HEK293 (cell line): Measurements from ENCODE around the gene IGFBPL1.
"Not testable (repeated sequence)": the region's sequence is repeated elsewhere in the genome, so short reads cannot be mapped to it uniquely, and the experiment has no call there.

ENCODE experiments used
- CTCF ChIA-PET: fragments of 350-600 bp; formaldehyde crosslinking; extraction: SDS; loops from one replicate; lab custom pipeline; 2021; ENCODE audit warnings: antibody characterized with exemption; lab: Yijun Ruan, JAX
- POLR2A ChIA-PET: fragments of 300-600 bp; formaldehyde crosslinking; extraction: SDS; loops from one replicate; lab custom pipeline; 2020; ENCODE audit warnings: antibody characterized with exemption, inconsistent platforms; lab: Yijun Ruan, JAX
- H3K27ac ChIP-seq: fragments of 200-500 bp; sonication (Bioruptor generic); 2 replicates; pipeline ENCODE4 v1.5.1; 2014; ENCODE audit warnings: low read depth, low read length, control low read depth, inconsistent platforms; ENCODE audit errors: extremely low read depth
- H3K36me3 ChIP-seq, 2 experiments: fragments of 200-500 bp in 1 of 2; sonication (Bioruptor generic) in 1 of 2; 1 replicate in 1 of 2; 2 replicates in 1 of 2; pipeline ENCODE4 v1.5.1; 2014 to 2017; ENCODE audit warnings: inconsistent platforms in 2 of 2, low read length in 2 of 2; ENCODE audit not compliant: control insufficient read depth in 2 of 2, insufficient read depth in 1 of 2
- H3K4me1 ChIP-seq: fragments of 200-500 bp; sonication (Bioruptor generic); 2 replicates; pipeline ENCODE4 v1.5.1; 2014; ENCODE audit warnings: mild to moderate bottlenecking, low read length, inconsistent platforms; ENCODE audit not compliant: control insufficient read depth, insufficient read depth
- H3K4me3 ChIP-seq: 2 replicates; pipeline ENCODE4 v1.5.1; 2011; ENCODE audit warnings: low read depth, mild to moderate bottlenecking, control low read depth, low read length, moderate library complexity
- H3K9me3 ChIP-seq: fragments of 200-500 bp; sonication (Bioruptor generic); 2 replicates; pipeline ENCODE4 v1.5.1; 2014; ENCODE audit warnings: low read depth, low read length, inconsistent platforms; ENCODE audit not compliant: control insufficient read depth, insufficient read depth
- KLF16 ChIP-seq: fragments of 450-650 bp; formaldehyde crosslinking; IDR thresholded peaks from 2 replicates; pipeline ENCODE4 v1.5.1; 2017; ENCODE audit warnings: missing biosample characterization, missing genetic modification characterization
- MZF1 ChIP-seq: fragments of 450-650 bp; formaldehyde crosslinking; IDR thresholded peaks from 2 replicates; pipeline ENCODE4 v1.5.1; 2017; ENCODE audit warnings: missing biosample characterization, missing genetic modification characterization, borderline replicate concordance
- REPIN1 ChIP-seq: fragments of 450-650 bp; formaldehyde crosslinking; IDR thresholded peaks from 2 replicates; pipeline ENCODE4 v1.5.1; 2017; ENCODE audit warnings: missing biosample characterization, missing genetic modification characterization, low read depth
- SP3 ChIP-seq: fragments of 450-650 bp; formaldehyde crosslinking; IDR thresholded peaks from 2 replicates; pipeline ENCODE4 v1.5.1; 2016; ENCODE audit warnings: missing biosample characterization, missing genetic modification characterization
- ZBTB17 ChIP-seq: fragments of 450-650 bp; formaldehyde crosslinking; IDR thresholded peaks from 2 replicates; pipeline ENCODE4 v1.5.1; 2016; ENCODE audit warnings: missing biosample characterization, missing genetic modification characterization
- ZNF19 ChIP-seq: fragments of 450-650 bp; formaldehyde crosslinking; IDR thresholded peaks from 2 replicates; pipeline ENCODE4; 2016; ENCODE audit warnings: missing biosample characterization, missing genetic modification characterization, low read depth
- ZNF24 ChIP-seq: fragments of 450-650 bp; formaldehyde crosslinking; IDR thresholded peaks from 2 replicates; pipeline ENCODE4 v1.5.1; 2016; ENCODE audit warnings: missing biosample characterization, missing genetic modification characterization
- ZNF350 ChIP-seq: fragments of 450-650 bp; formaldehyde crosslinking; IDR thresholded peaks from 2 replicates; pipeline ENCODE4 v1.5.0; 2017; ENCODE audit warnings: missing biosample characterization, mild to moderate bottlenecking, missing genetic modification characterization
- ZNF404 ChIP-seq: fragments of 450-650 bp; formaldehyde crosslinking; IDR thresholded peaks from 2 replicates; pipeline ENCODE4 v1.5.1; 2017; ENCODE audit warnings: missing biosample characterization, missing genetic modification characterization
- ZNF433 ChIP-seq: fragments of 450-650 bp; formaldehyde crosslinking; IDR thresholded peaks from 2 replicates; pipeline ENCODE4 v1.5.1; 2016; ENCODE audit warnings: missing biosample characterization, missing genetic modification characterization, low read depth
- ZNF549 ChIP-seq: fragments of 450-650 bp; IDR thresholded peaks from 2 replicates; pipeline ENCODE4 v1.5.1; 2018; ENCODE audit warnings: missing biosample characterization, missing genetic modification characterization, mild to moderate bottlenecking, inconsistent platforms, moderate library complexity
- ZNF571 ChIP-seq: fragments of 450-650 bp; formaldehyde crosslinking; IDR thresholded peaks from 2 replicates; pipeline ENCODE4 v1.5.0; 2017; ENCODE audit warnings: missing biosample characterization, missing genetic modification characterization
- ZNF610 ChIP-seq: fragments of 450-650 bp; formaldehyde crosslinking; IDR thresholded peaks from 2 replicates; pipeline ENCODE4 v1.5.1; 2016; ENCODE audit warnings: missing biosample characterization, missing genetic modification characterization, borderline replicate concordance
- ZNF626 ChIP-seq: fragments of 450-650 bp; sonication (Bioruptor Pico); formaldehyde crosslinking; IDR thresholded peaks from 2 replicates; pipeline ENCODE4 v1.5.1; 2018; ENCODE audit warnings: missing biosample characterization, missing genetic modification characterization, inconsistent platforms
- ZNF629 ChIP-seq: fragments of 450-650 bp; formaldehyde crosslinking; IDR thresholded peaks from 2 replicates; pipeline ENCODE4 v1.5.1; 2017; ENCODE audit warnings: missing biosample characterization, missing genetic modification characterization
- ZNF785 ChIP-seq: fragments of 450-650 bp; formaldehyde crosslinking; IDR thresholded peaks from 2 replicates; pipeline ENCODE4 v1.5.1; 2016; ENCODE audit warnings: missing biosample characterization, missing genetic modification characterization
- ZNF792 ChIP-seq: fragments of 450-650 bp; formaldehyde crosslinking; IDR thresholded peaks from 2 replicates; pipeline ENCODE4 v1.5.1; 2016; ENCODE audit warnings: missing biosample characterization, missing genetic modification characterization
- TF ChIP-seq, protein P1 (sequence below): fragments of 450-650 bp; formaldehyde crosslinking; IDR thresholded peaks from 2 replicates; pipeline ENCODE4 v1.5.0; 2017; ENCODE audit warnings: missing biosample characterization, missing genetic modification characterization, borderline replicate concordance
- TF ChIP-seq, protein P2 (sequence below): fragments of 450-650 bp; formaldehyde crosslinking; IDR thresholded peaks from 2 replicates; pipeline ENCODE4 v1.5.1; 2016; ENCODE audit warnings: missing biosample characterization, missing genetic modification characterization
- TF ChIP-seq, protein P3 (sequence below): fragments of 450-650 bp; formaldehyde crosslinking; IDR thresholded peaks from 2 replicates; pipeline ENCODE4 v1.5.1; 2016; ENCODE audit warnings: missing biosample characterization, missing genetic modification characterization
- TF ChIP-seq, protein P4 (sequence below): fragments of 450-650 bp; formaldehyde crosslinking; IDR thresholded peaks from 2 replicates; pipeline ENCODE4 v1.5.1; 2016; ENCODE audit warnings: missing biosample characterization, missing genetic modification characterization, borderline replicate concordance

Gene IGFBPL1

DNA sequence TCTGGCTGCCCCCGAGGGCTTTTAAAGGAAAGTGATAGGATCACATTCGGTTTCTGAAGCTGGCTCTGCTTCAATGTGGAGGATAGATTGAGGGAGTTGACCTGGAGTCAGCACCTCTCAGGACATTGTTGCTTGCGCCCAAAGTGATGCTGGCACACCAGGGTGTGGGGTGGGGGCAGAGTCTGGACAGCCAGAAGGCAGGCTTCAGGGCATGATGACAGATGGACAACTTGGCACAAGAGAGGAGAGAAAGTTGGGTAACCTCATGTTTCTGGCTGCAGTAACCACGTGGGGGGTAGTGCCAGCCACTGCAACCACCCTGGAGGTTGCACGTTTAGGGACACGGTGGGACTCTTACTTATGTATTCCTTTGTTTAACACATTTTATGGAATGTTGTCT, 22.3 kb downstream of the IGFBPL1 start:
- TF ChIP-seq SP3, result no peak
- TF ChIP-seq ZNF404 (tag by site-specific recombination), result no peak
- TF ChIP-seq ZNF19 (tag by site-specific recombination), result no peak
- no peak for TF ChIP-seq ZNF626 (tag by site-specific recombination)
- TF ChIP-seq, protein P1, sequence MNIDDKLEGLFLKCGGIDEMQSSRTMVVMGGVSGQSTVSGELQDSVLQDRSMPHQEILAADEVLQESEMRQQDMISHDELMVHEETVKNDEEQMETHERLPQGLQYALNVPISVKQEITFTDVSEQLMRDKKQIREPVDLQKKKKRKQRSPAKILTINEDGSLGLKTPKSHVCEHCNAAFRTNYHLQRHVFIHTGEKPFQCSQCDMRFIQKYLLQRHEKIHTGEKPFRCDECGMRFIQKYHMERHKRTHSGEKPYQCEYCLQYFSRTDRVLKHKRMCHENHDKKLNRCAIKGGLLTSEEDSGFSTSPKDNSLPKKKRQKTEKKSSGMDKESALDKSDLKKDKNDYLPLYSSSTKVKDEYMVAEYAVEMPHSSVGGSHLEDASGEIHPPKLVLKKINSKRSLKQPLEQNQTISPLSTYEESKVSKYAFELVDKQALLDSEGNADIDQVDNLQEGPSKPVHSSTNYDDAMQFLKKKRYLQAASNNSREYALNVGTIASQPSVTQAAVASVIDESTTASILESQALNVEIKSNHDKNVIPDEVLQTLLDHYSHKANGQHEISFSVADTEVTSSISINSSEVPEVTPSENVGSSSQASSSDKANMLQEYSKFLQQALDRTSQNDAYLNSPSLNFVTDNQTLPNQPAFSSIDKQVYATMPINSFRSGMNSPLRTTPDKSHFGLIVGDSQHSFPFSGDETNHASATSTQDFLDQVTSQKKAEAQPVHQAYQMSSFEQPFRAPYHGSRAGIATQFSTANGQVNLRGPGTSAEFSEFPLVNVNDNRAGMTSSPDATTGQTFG (tag by site-specific recombination), result no peak
- TF ChIP-seq ZNF350 (tag by site-specific recombination), result no peak
- TF ChIP-seq ZNF792 (tag by site-specific recombination), result no peak
- no peak for TF ChIP-seq REPIN1 (tag by site-specific recombination)
- TF ChIP-seq, protein P2, sequence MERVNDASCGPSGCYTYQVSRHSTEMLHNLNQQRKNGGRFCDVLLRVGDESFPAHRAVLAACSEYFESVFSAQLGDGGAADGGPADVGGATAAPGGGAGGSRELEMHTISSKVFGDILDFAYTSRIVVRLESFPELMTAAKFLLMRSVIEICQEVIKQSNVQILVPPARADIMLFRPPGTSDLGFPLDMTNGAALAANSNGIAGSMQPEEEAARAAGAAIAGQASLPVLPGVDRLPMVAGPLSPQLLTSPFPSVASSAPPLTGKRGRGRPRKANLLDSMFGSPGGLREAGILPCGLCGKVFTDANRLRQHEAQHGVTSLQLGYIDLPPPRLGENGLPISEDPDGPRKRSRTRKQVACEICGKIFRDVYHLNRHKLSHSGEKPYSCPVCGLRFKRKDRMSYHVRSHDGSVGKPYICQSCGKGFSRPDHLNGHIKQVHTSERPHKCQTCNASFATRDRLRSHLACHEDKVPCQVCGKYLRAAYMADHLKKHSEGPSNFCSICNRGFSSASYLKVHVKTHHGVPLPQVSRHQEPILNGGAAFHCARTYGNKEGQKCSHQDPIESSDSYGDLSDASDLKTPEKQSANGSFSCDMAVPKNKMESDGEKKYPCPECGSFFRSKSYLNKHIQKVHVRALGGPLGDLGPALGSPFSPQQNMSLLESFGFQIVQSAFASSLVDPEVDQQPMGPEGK (tag by site-specific recombination), result no peak
- TF ChIP-seq ZNF785 (tag by site-specific recombination), result no peak
- TF ChIP-seq ZNF610 (tag by site-specific recombination), result no peak
- TF ChIP-seq, protein P3, sequence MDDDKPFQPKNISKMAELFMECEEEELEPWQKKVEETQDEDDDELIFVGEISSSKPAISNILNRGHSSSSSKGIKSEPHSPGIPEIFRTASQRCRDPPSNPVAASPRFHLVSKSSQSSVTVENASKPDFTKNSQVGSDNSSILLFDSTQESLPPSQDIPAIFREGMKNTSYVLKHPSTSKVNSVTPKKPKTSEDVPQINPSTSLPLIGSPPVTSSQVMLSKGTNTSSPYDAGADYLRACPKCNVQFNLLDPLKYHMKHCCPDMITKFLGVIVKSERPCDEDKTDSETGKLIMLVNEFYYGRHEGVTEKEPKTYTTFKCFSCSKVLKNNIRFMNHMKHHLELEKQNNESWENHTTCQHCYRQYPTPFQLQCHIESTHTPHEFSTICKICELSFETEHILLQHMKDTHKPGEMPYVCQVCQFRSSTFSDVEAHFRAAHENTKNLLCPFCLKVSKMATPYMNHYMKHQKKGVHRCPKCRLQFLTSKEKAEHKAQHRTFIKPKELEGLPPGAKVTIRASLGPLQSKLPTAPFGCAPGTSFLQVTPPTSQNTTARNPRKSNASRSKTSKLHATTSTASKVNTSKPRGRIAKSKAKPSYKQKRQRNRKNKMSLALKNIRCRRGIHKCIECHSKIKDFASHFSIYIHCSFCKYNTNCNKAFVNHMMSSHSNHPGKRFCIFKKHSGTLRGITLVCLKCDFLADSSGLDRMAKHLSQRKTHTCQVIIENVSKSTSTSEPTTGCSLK, result no peak
- TF ChIP-seq ZNF433 (tag by site-specific recombination), result no peak
- TF ChIP-seq ZNF549 (tag by site-specific recombination), result no peak
- no peak for TF ChIP-seq MZF1 (tag by site-specific recombination)
- POLR2A ChIA-PET, result no interaction called here
- no peak overlapping the region for H3K4me3 ChIP-seq
- H3K4me1 ChIP-seq, result no peaks in the 10 kb centered on the region
- CTCF ChIA-PET, result interaction anchor here (1.0 to 2.3 kb wide), 7 partner anchors 9 to 68 kb away, joined by 4 to 13 read pairs (median 7); no protein-coding TSS in a partner anchor
- H3K9me3 ChIP-seq, result no peaks in the 10 kb centered on the region
- H3K36me3 ChIP-seq, result peaks cover 0 to 10% of the 10 kb centered on the region in 2 experiments; a peak in 1 of 3 replicates
- H3K27ac ChIP-seq, result no peak overlapping the region

DNA sequence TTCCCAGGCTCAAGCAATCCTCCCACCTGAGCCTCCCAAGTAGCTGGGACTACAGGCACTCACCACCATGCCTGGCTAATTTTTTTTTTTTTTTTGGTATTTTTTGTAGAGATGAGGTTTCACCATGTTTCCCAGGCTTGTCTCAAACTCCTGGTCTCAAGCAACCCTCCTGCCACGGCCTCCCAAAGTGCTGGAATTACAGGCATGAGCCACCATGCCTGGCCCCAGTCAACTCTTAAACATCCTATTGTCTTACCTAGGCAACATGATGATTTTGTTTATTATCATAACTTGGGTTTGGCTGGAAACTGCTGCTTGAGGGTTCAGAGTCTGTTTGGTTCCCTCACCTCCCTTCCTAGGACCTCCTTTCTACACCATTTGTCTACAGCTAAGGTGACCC, 25.1 kb downstream of the IGFBPL1 start:
- CTCF ChIA-PET, result interaction anchor here (0.9 to 2.8 kb wide), 5 partner anchors 18 to 487 kb away, joined by 3 to 13 read pairs (median 3); no protein-coding TSS in a partner anchor
- H3K9me3 ChIP-seq, H3K4me3 ChIP-seq, H3K4me1 ChIP-seq, H3K27ac ChIP-seq, POLR2A ChIA-PET: not testable (repeated sequence)
- H3K36me3 ChIP-seq, result peaks cover 0 to 32% of the 10 kb centered on the region in 2 experiments; a peak in 1 of 3 replicates

DNA sequence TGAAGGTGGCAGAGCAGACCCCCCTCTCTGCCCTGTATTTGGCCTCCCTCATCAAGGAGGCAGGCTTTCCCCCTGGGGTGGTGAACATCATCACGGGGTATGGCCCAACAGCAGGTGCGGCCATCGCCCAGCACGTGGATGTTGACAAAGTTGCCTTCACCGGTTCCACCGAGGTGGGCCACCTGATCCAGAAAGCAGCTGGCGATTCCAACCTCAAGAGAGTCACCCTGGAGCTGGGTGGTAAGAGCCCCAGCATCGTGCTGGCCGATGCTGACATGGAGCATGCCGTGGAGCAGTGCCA, 27.9 kb downstream of the IGFBPL1 start:
- no peaks in the 10 kb centered on the region for H3K9me3 ChIP-seq
- POLR2A ChIA-PET, result no interaction called here
- H3K4me3 ChIP-seq, result no peak overlapping the region
- CTCF ChIA-PET, result no interaction called here
- H3K36me3 ChIP-seq, result peaks cover 0 to 32% of the 10 kb centered on the region in 2 experiments; a peak in 1 of 3 replicates
- no peak overlapping the region for H3K27ac ChIP-seq
- H3K4me1 ChIP-seq, result no peaks in the 10 kb centered on the region
- TF ChIP-seq ZBTB17 (tag by site-specific recombination), result no peak
- TF ChIP-seq ZNF571 (tag by site-specific recombination), result no peak
- no peak for TF ChIP-seq KLF16
- TF ChIP-seq, protein P4, sequence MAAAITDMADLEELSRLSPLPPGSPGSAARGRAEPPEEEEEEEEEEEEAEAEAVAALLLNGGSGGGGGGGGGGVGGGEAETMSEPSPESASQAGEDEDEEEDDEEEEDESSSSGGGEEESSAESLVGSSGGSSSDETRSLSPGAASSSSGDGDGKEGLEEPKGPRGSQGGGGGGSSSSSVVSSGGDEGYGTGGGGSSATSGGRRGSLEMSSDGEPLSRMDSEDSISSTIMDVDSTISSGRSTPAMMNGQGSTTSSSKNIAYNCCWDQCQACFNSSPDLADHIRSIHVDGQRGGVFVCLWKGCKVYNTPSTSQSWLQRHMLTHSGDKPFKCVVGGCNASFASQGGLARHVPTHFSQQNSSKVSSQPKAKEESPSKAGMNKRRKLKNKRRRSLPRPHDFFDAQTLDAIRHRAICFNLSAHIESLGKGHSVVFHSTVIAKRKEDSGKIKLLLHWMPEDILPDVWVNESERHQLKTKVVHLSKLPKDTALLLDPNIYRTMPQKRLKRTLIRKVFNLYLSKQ (tag by site-specific recombination), result no peak
- no peak for TF ChIP-seq ZNF24 (tag by site-specific recombination)
- TF ChIP-seq ZNF629 (tag by site-specific recombination), result no peak
